Measurements from ENCODE around the gene PIGS.

DNA sequence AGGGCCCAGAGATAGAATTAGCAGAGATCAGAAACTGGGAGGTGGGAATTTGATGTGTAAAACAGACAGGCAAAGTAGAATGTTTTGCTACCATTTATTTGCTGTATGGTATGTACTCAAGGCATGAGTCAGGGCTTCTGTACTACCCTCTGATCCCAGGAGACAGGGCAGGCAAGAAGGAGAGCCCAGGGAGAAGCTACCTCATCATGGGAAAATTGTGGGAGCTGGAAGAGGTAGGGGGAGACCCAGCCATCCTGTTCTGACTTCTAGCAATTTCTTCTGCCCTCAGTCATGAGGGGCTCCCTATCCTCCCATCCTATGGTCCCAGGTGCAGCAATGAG is 1.7 kb upstream of the PIGS start:
- no peak for TF ChIP-seq EZH2 (IDR thresholded peaks at IDR 0.05; ENCODE audit: low read depth)
- TF ChIP-seq, protein P1, sequence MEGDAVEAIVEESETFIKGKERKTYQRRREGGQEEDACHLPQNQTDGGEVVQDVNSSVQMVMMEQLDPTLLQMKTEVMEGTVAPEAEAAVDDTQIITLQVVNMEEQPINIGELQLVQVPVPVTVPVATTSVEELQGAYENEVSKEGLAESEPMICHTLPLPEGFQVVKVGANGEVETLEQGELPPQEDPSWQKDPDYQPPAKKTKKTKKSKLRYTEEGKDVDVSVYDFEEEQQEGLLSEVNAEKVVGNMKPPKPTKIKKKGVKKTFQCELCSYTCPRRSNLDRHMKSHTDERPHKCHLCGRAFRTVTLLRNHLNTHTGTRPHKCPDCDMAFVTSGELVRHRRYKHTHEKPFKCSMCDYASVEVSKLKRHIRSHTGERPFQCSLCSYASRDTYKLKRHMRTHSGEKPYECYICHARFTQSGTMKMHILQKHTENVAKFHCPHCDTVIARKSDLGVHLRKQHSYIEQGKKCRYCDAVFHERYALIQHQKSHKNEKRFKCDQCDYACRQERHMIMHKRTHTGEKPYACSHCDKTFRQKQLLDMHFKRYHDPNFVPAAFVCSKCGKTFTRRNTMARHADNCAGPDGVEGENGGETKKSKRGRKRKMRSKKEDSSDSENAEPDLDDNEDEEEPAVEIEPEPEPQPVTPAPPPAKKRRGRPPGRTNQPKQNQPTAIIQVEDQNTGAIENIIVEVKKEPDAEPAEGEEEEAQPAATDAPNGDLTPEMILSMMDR (conservative IDR thresholded peaks at IDR 0.05): no peak

All from PC-9 (cell line).